ENCODE results near the gene LNX1.
"Not testable (repeated sequence)": the region's sequence is repeated elsewhere in the genome, so short reads cannot be mapped to it uniquely, and the experiment has no call there.

LNX1 gene

GRCh38 chr4:53453385-53453784, 137.9 kb downstream of the LNX1 start:
- DNase-seq: no peak

GRCh38 chr4:53450773-53451172, 140.5 kb downstream of the LNX1 start:
- no peak for DNase-seq

- no peak for DNase-seq
These were observed 146.3 kb downstream of the LNX1 start for GRCh38 chr4:53444954-53445353.

GRCh38 chr4:53441564-53441963, 149.7 kb downstream of the LNX1 start:
- DNase-seq: no peak

GRCh38 chr4:53436251-53436650, 155.0 kb downstream of the LNX1 start:
- DNase-seq: no peak

GRCh38 chr4:53432528-53433424, 158.5 kb downstream of the LNX1 start:
- DNase-seq: no peak

- no peak for DNase-seq
These were observed 160.2 kb downstream of the LNX1 start for GRCh38 chr4:53431052-53431451.

- DNase-seq: no peak
These were observed 163.9 kb downstream of the LNX1 start for GRCh38 chr4:53427366-53427765.

GRCh38 chr4:53424280-53424679, 167.0 kb downstream of the LNX1 start:
- DNase-seq: no peak

GRCh38 chr4:53422367-53422766, 168.9 kb downstream of the LNX1 start:
- DNase-seq: no peak

GRCh38 chr4:53421791-53422190, 169.5 kb downstream of the LNX1 start:
- no peak for DNase-seq

GRCh38 chr4:53419208-53419607, 172.1 kb downstream of the LNX1 start:
- DNase-seq: no peak

GRCh38 chr4:53409479-53409878, 181.8 kb downstream of the LNX1 start:
- not testable (repeated sequence) for DNase-seq
